Ecto neural progenitor cell (in vitro differentiated cells): ENCODE measurements around the gene ENTPD8.
"Not testable (repeated sequence)": the region's sequence is repeated elsewhere in the genome, so short reads cannot be mapped to it uniquely, and the experiment has no call there.

Experiments
- DNase-seq: peaks from one replicate; pipeline ENCODE4 v3.0.0-alpha.2; 2018; ENCODE audit warnings: low spot score

The ENTPD8 gene

GRCh38 chr9:137410891-137411249, 30.3 kb downstream of the ENTPD8 start:
- no peak for DNase-seq

GRCh38 chr9:137410236-137410890, 30.8 kb downstream of the ENTPD8 start:
- DNase-seq = not testable (repeated sequence)

- no peak for DNase-seq
Observed at GRCh38 chr9:137409515-137409914, 31.6 kb downstream of the ENTPD8 start.

GRCh38 chr9:137408651-137409405, 32.3 kb downstream of the ENTPD8 start:
- DNase-seq = no peak

GRCh38 chr9:137407590-137408300, 33.4 kb downstream of the ENTPD8 start:
- no peak for DNase-seq

- peak; percentile 91 for DNase-seq
Observed at GRCh38 chr9:137406876-137407589, 34.1 kb downstream of the ENTPD8 start.

- DNase-seq = no peak
Observed at GRCh38 chr9:137406085-137406760, 34.9 kb downstream of the ENTPD8 start.

GRCh38 chr9:137405677-137406081, 35.5 kb downstream of the ENTPD8 start:
- DNase-seq = no peak

- no peak for DNase-seq
Observed at GRCh38 chr9:137404961-137405567, 36.1 kb downstream of the ENTPD8 start.

GRCh38 chr9:137403269-137403668, 37.9 kb downstream of the ENTPD8 start:
- DNase-seq = no peak

GRCh38 chr9:137402746-137403145, 38.4 kb downstream of the ENTPD8 start:
- no peak for DNase-seq

- no peak for DNase-seq
Observed at GRCh38 chr9:137398561-137399468, 42.3 kb downstream of the ENTPD8 start.

GRCh38 chr9:137397675-137398423, 43.3 kb downstream of the ENTPD8 start:
- no peak for DNase-seq

- DNase-seq = no peak
Observed at GRCh38 chr9:137396634-137397367, 44.4 kb downstream of the ENTPD8 start.

GRCh38 chr9:137396227-137396626, 44.9 kb downstream of the ENTPD8 start:
- no peak for DNase-seq

GRCh38 chr9:137395666-137396010, 45.5 kb downstream of the ENTPD8 start:
- DNase-seq = no peak

GRCh38 chr9:137394866-137395665, 46.1 kb downstream of the ENTPD8 start:
- no peak for DNase-seq
